Parathyroid adenoma (tissue), 2 donors: Measurements from ENCODE around the gene KLK15.

Experiments
- H2AFZ ChIP-seq: fragments of 300-600 bp; sonication (generic); one replicate; pipeline ENCODE4 v1.7.0; 2017; ENCODE audit warnings: antibody characterized with exemption, mild to moderate bottlenecking
- H3K27ac ChIP-seq: fragments of 300-600 bp; sonication (generic); one replicate; pipeline ENCODE4 v1.7.0; 2017
- H3K27me3 ChIP-seq: fragments of 300-600 bp; sonication (generic); one replicate; pipeline ENCODE4 v1.7.0; 2017; ENCODE audit warnings: low read length; ENCODE audit not compliant: control insufficient read depth, insufficient read depth
- H3K36me3 ChIP-seq: fragments of 300-600 bp; sonication (generic); one replicate; pipeline ENCODE4 v1.7.0; 2017; ENCODE audit warnings: low read length; ENCODE audit not compliant: control insufficient read depth, insufficient read depth
- H3K4me1 ChIP-seq: fragments of 300-600 bp; sonication (generic); one replicate; pipeline ENCODE4 v1.7.0; 2017; ENCODE audit warnings: control low read depth
- H3K4me2 ChIP-seq: fragments of 300-600 bp; sonication (generic); one replicate; pipeline ENCODE4 v1.7.0; 2017; ENCODE audit warnings: low read length
- H3K4me3 ChIP-seq: fragments of 300-600 bp; sonication (generic); one replicate; pipeline ENCODE4 v1.7.0; 2017; ENCODE audit warnings: low read depth, low read length
- H3K79me2 ChIP-seq: fragments of 300-600 bp; sonication (generic); one replicate; pipeline ENCODE4 v1.7.0; 2017; ENCODE audit warnings: control low read depth
- H3K9ac ChIP-seq: fragments of 300-600 bp; sonication (generic); one replicate; pipeline ENCODE4 v1.7.0; 2017; ENCODE audit warnings: mild to moderate bottlenecking
- H3K9me3 ChIP-seq: fragments of 300-600 bp; sonication (generic); one replicate; pipeline ENCODE4 v1.7.0; 2017; ENCODE audit warnings: low read length; ENCODE audit not compliant: control insufficient read depth
- CTCF ChIP-seq: fragments of 300-600 bp; sonication (generic); IDR thresholded peaks from one replicate; pipeline ENCODE4 v1.7.0; 2017; ENCODE audit warnings: antibody characterized with exemption, mild to moderate bottlenecking
- donor health status: primary hyperparathyroidism.

Gene KLK15

GRCh38 chr19:50799547-50799851, 33.9 kb downstream of the KLK15 start:
- Histone ChIP-seq H3K36me3 (no peaks in the 10 kb centered on the region), H3K9me3 (no peaks in the 10 kb centered on the region), H3K4me3 (no peak overlapping the region), H3K4me1 (peaks cover 9% of the 10 kb centered on the region), H3K27ac (no peak overlapping the region), H3K9ac (no peak overlapping the region), H3K27me3 (no peaks in the 10 kb centered on the region), H2AFZ (no peak overlapping the region), H3K79me2 (peaks cover 12% of the 10 kb centered on the region), H3K4me2 (no peak overlapping the region)
- no peak for TF ChIP-seq CTCF

- H3K27me3 ChIP-seq: no peaks in the 10 kb centered on the region
- peaks cover 9% of the 10 kb centered on the region for H3K4me1 ChIP-seq
- H3K36me3 ChIP-seq: no peaks in the 10 kb centered on the region
- no peaks in the 10 kb centered on the region for H3K9me3 ChIP-seq
- no peak overlapping the region for H2AFZ ChIP-seq
- H3K27ac ChIP-seq: no peak overlapping the region
- H3K4me2 ChIP-seq: no peak overlapping the region
- peaks cover 12% of the 10 kb centered on the region for H3K79me2 ChIP-seq
- no peak overlapping the region for H3K4me3 ChIP-seq
- no peak for TF ChIP-seq CTCF
- no peak overlapping the region for H3K9ac ChIP-seq
Measured at GRCh38 chr19:50798659-50799546, 34.5 kb downstream of the KLK15 start.

- no peaks in the 10 kb centered on the region for H3K9me3 ChIP-seq
- H3K79me2 ChIP-seq: peaks cover 6% of the 10 kb centered on the region
- no peak overlapping the region for H2AFZ ChIP-seq
- no peaks in the 10 kb centered on the region for H3K27me3 ChIP-seq
- H3K4me3 ChIP-seq: no peak overlapping the region
- TF ChIP-seq CTCF: no peak
- no peaks in the 10 kb centered on the region for H3K36me3 ChIP-seq
- H3K4me1 ChIP-seq: peaks cover 3% of the 10 kb centered on the region
- no peak overlapping the region for H3K4me2 ChIP-seq
- H3K27ac ChIP-seq: no peak overlapping the region
- no peak overlapping the region for H3K9ac ChIP-seq
Measured at GRCh38 chr19:50797781-50798658, 35.4 kb downstream of the KLK15 start.

GRCh38 chr19:50797429-50797780, 36.0 kb downstream of the KLK15 start:
- TF ChIP-seq CTCF: no peak

More at GRCh38 chr19:50797429-50797780, 36.0 kb downstream of the KLK15 start:
- Histone ChIP-seq H3K9ac (no peak overlapping the region), H3K36me3 (no peaks in the 10 kb centered on the region), H2AFZ (no peak overlapping the region), H3K27me3 (no peaks in the 10 kb centered on the region), H3K27ac (no peak overlapping the region), H3K4me1 (no peaks in the 10 kb centered on the region), H3K4me2 (no peak overlapping the region), H3K79me2 (no peaks in the 10 kb centered on the region), H3K9me3 (no peaks in the 10 kb centered on the region), H3K4me3 (no peak overlapping the region)
